Activated CD4-positive, alpha-beta T cell treated with anti-CD3 and anti-CD28 coated beads, Interleukin-2, Interleukin-4, amounts not matched to agents 100 ng/mL and 50 ng/mL, durations not matched to agents 16 hours and 8 hours (primary cell): ENCODE measurements around the gene SPINK14.

Experiments
- DNase-seq: peaks from one replicate; pipeline ENCODE4 v3.0.0-alpha.2; 2020; ENCODE audit warnings: low spot score

The SPINK14 gene

DNA sequence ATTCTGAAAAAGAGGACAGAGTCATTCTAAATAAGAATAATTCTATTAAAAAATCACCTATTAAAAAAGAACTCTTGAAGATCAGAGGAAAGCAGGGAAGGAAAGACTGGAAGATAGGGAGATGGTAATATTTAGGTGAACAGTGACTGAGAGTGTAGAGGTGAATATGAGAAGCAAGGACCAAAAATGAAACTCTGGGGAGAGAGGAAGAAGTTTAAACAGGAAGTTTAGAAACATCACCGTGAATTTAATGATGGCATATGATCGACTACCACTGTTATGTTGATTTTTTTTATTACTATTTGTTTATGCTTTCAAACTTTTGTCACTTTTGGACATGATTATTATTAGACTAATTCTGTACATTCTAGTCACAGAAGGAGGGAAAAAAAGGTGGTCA is 32.8 kb downstream of the SPINK14 start:
- DNase-seq, result no peak

DNA sequence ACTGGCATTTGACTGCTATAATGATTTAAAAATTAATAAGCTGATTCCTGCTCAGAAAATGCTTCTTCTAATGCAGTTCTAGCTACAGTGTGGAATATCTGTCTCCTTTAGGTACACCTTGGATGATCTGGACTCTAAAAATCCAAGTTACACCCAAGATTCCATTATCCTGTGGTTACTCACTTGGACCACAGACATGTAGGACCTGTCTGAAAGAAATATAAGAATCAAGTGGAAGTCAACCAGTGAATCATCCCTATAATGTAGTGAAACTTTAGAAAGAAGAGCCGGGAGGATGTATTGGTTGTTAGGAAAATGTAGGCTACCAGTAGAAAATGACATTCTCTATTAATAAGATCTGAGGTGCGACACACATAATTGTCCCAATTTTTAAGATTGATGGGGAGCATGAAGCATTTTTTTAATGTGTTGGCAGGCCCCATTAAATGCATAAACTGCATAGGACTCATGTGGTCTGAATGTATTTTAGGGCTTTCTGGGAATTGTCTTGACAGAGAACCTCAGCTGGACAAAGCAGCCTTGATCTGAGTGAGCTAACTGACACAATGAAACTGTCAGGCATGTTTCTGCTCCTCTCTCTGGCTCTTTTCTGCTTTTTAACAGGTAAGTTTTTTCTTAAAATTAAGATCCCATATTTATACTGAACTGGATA is 34.3 kb downstream of the SPINK14 start, which contains the start of gene SPINK6:
Gene SPINK6 (plus strand): TSS at position 512 of the 673 bp plus-strand sequence. CDS start 55 bp downstream, at position 567.
- DNase-seq, result no peak

DNA sequence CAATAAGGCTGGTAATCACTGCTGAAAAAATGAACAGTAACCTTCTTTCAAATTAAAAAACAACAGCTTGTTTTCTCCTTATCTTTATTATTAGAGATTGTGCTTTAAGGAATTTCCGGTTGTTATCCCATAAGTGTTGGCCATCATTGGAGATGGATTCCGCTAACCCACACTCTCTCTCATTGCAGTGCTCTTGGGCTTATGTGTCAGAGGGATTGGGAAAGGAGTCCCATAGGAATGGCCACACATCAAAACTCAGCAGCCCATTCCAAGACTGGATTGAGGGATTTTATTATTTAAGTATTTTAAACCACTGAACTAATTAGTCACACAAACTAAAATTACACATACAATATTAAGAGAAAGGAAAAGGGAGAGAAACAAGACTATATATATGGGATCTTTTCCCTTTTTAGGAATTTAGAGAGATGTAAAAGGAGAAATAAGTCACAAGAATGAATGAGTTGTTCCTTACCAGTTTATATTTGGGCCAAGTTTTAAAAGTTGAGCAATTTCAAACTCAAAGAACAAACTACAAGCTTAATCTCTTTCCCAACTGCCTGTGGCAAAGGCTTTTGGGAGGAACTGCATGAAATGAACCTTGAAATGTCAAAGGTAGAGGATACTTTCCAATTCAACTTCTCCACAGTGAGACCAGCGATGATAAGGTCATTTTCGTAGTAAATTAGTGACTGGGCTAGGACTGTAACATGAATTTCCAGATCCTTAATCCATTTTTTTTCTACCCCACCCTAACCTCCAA is 36.9 kb downstream of the SPINK14 start:
- DNase-seq, result no peak

DNA sequence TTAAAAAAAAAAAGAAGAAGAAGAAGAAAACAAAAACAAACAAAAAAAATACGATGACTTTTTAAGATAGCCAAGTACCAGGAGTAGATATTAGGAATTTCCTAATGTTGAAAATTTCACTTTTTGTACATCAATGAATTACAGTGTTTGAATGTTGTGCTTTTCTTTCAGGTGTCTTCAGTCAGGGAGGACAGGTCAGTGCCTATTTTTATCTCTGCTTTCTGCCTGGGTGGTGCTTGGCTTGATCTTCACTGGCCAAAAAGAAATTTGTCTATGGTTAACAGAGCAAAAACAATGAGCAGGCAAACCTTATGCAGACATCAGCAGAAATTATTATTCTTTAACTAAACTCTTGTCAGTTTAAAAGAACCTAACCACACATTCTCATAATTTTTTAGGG is 37.5 kb downstream of the SPINK14 start:
- no peak for DNase-seq

DNA sequence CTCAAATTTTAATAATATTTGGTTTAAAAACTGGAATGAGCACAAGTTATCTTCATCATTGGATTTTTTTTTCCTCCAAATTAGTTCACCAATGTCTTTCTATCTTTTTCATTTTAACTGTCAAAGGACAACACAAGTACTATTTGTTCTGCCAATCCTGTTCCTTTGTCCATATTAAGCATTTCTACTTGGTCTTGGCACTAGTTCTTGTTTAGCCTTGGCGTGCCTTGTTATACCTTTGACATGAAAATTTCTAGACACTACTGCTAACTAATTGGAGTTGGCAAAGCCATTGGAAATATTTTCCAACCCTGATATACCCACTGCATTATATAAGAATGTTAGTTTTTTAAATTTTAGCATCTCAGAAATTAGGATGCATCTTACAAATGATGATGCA is 38.3 kb downstream of the SPINK14 start:
- DNase-seq, result no peak

DNA sequence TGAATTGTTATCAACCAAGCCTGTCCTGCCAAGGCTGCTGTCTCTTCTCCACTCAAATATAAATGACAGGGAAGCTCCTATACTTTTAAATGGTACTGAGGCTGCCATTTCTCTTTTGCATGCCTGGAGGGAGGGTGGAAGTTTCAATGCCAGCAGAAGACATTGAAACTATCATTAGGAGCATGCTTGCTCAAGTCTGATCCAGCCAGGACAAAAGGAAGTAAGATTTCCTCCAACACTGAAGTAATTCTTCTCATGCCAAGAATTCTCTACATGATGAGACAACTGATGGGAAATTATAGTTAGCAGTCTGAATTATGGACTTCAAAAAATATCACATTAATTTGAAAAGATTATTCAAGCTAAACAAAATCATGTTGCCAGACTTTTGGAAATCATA is 39.9 kb downstream of the SPINK14 start:
- DNase-seq, result no peak

DNA sequence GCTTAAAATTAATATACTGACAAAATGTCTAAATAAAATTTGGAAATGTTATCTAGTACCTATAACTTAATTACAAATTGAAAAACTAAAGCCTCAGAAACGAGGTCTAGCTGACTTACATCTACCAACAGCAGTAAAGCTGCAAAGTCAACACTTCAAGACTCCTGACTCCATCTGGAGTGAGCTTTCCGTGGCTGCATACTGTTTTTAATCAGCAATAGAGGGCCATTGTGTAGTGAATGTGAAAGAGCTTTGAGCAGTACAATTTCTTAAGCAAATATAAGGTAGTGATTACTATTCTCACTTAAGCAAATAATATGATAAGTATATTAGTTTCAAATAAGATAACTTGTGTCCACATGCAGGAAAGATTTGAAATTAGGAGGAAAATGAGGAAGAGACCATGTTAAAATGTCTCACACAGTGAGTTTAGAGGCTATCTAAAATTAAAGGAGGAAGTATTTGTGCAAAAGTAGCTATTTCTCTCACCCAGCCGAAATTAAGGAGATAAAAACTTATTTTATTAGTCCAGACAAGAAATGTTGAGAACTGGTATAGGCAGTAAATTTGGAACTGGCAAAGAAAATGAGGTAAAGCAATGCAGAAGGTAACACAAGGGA is 40.9 kb downstream of the SPINK14 start:
- no peak for DNase-seq

DNA sequence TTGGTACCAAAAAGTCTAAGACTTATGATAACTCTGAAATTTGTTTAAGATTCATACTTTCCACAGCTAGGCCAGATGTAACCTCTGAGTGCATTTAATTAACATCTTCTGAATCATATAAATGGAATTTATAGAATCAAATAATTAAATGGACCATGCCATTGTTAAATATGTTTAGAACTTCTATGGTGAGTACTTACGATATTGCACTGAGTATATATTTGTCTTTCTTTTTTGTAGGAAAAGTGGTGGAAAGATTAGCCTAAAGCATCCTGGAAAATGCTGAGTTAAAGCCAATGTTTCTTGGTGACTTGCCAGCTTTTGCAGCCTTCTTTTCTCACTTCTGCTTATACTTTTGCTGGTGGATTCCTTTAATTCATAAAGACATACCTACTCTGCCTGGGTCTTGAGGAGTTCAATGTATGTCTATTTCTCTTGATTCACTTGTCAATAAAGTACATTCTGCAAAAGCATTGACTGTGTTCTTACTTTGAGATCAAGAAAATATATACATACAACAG is 46.4 kb downstream of the SPINK14 start:
- DNase-seq, result no peak

DNA sequence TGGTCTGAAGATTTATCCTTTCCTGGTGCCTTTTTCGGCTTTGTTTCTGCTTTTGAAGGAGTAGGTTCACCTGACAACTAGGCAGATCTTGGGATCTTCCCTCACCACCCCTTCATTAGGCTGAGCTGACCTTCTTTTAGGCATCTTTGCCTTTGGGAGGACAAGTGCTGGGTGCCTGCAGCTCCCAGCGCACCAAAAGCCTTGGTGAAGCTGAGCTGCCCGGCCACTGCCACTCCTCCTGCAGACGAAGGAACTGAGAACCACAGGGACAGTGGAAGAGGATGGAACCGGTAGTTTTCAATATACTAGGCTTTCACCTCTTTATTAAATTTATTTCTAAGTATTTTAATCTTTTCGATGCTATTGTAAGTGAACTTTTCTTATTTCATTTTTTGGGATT is 53.2 kb downstream of the SPINK14 start:
- no peak for DNase-seq

DNA sequence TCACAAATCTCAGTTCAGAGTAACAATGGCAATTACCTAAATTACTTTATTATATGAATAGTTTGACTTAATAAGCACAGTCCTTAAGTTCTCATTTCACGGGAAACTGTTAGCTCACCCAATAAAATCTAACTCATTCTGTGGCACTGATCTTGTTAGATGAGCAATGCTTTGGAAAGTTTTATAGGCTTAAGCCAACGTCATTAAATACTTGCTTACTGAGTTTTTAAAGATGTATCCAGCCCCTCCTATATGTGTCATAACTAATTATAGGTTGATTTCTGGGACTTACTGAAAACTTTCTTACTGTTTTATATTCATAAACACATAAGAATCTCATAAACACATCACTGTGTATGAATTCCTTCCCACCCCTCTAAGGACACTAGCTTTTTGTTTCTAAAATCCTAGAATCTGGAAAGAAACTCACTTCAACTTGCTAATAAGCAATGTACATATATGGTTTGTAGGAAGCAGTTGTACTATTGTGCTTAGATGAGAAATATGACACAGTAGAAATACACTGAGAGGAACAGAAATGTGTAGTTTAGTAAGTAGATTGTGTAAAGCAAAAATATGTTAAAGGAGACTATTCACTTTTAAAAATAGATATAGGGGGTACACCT is 55.9 kb downstream of the SPINK14 start:
- DNase-seq, result no peak
